ENCODE measurements around the gene NTRK2. TPM values are rescaled to one million over a fixed set of nuclear protein-coding genes. Genes with fewer than 3 reads are reported as not detected.

NTRK2 gene
- total and polyA plus RNA-seq, 10 of the 15 experiments (the other 5 are each of a cell fraction or from before 2014, with no cell fraction given), result 0.42 to 4.6 (median 0.65) TPM

- no peak for TF ChIP-seq MTA2 (IDR thresholded peaks at IDR 0.05; ENCODE audit: low read depth)
- no peak for TF ChIP-seq IKZF2 (IDR thresholded peaks at IDR 0.05)
- TF ChIP-seq BRCA1 (IDR thresholded peaks at IDR 0.05; ENCODE audit: low read depth, low read length), result no peak
- TF ChIP-seq SREBF1 (IDR thresholded peaks at IDR 0.05; ENCODE audit: low read length), result no peak
- no peak for TF ChIP-seq TBL1XR1 (IDR thresholded peaks at IDR 0.05; ENCODE audit: low read depth, low read length)
- TF ChIP-seq, protein P1, sequence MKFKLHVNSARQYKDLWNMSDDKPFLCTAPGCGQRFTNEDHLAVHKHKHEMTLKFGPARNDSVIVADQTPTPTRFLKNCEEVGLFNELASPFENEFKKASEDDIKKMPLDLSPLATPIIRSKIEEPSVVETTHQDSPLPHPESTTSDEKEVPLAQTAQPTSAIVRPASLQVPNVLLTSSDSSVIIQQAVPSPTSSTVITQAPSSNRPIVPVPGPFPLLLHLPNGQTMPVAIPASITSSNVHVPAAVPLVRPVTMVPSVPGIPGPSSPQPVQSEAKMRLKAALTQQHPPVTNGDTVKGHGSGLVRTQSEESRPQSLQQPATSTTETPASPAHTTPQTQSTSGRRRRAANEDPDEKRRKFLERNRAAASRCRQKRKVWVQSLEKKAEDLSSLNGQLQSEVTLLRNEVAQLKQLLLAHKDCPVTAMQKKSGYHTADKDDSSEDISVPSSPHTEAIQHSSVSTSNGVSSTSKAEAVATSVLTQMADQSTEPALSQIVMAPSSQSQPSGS (IDR thresholded peaks at IDR 0.05; ENCODE audit: low read length), result no peak
- no peak for TF ChIP-seq E4F1 (IDR thresholded peaks at IDR 0.05; ENCODE audit: borderline replicate concordance, partially characterized antibody)
- no peak for TF ChIP-seq KDM1A (IDR thresholded peaks at IDR 0.05; ENCODE audit: borderline replicate concordance)
- no peak for TF ChIP-seq SUZ12 (IDR thresholded peaks at IDR 0.05; ENCODE audit: unreplicated experiment)
- no peak for TF ChIP-seq ASH2L (IDR thresholded peaks at IDR 0.05; ENCODE audit: borderline replicate concordance, low read depth)
- TF ChIP-seq HCFC1 (IDR thresholded peaks at IDR 0.05; ENCODE audit: low read length), result no peak
- TSS peak; percentile 99 for BruUV-seq (replicated peaks)
- intact Hi-C loops (cut with micrococcal nuclease; ENCODE audit: unreplicated experiment), result loop anchor here (1.0 to 10.0 kb wide), 2 partner anchors 15 to 464 kb away; no protein-coding TSS in a partner anchor
- Histone ChIP-seq H3K9ac (ENCODE audit: control insufficient read depth, insufficient read depth, low read length) (peak overlapping the region; percentile 49; the same call in 1 of the 2 replicates), H3K4me3 (peak overlapping the region; percentile 4; the same call in 1 of the 2 replicates), H3K36me3 (ENCODE audit: control insufficient read depth in 2 of 2, insufficient read depth in 2 of 2, low read length in 1 of 2) (no peaks in the 10 kb centered on the region; a peak in 1 of 4 replicates), H4K20me1 (ENCODE audit: control insufficient read depth, insufficient read depth) (no peaks in the 10 kb centered on the region), H3K27ac (ENCODE audit: control insufficient read depth, insufficient read depth) (peak overlapping the region; percentile 82), H3K9me3 (replicated peaks; ENCODE audit: control insufficient read depth, insufficient read depth, low read length) (peaks cover 22% of the 10 kb centered on the region), H3K4me1 (ENCODE audit: control insufficient read depth, insufficient read depth, low read length) (peaks cover 27% of the 10 kb centered on the region), H3K27me3 (replicated peaks in 1 of 2; ENCODE audit: control insufficient read depth in 2 of 2, insufficient read depth in 2 of 2, low read length in 1 of 2) (no peaks in the 10 kb centered on the region), H3K79me2 (ENCODE audit: control insufficient read depth, insufficient read depth, low read length) (no peaks in the 10 kb centered on the region), H3K4me2 (ENCODE audit: control insufficient read depth, insufficient read depth) (peak overlapping the region; percentile 69), H2AFZ (ENCODE audit: control insufficient read depth, low read depth, low read length) (peak overlapping the region; percentile 71)
- WGBS (ENCODE audit: insufficient coverage, insufficient replicate concordance, low lambda C conversion rate, missing lambda C conversion rate), result 0% methylated on average over 1 of the region's 1 CpG
- CTCF ChIA-PET, result interaction anchor here (0.6 to 14.7 kb wide), 8 partner anchors 10 to 186 kb away, joined by 3 to 177 read pairs (median 4); no protein-coding TSS in a partner anchor
- FAIRE-seq (no peak), ATAC-seq (peak; percentile 7), DNase-seq (ENCODE audit: low read depth, low spot score) (no peak)
- POLR2A ChIA-PET, result interaction anchor here (1.4 to 1.9 kb wide), 4 partner anchors 10 to 56 kb away, joined by 4 to 10 read pairs (median 7); no protein-coding TSS in a partner anchor
- RAD21 ChIA-PET (ENCODE audit: unreplicated experiment), result interaction anchor here (1.1 to 7.9 kb wide), 8 partner anchors 9 to 64 kb away, joined by 3 to 101 read pairs (median 8); no protein-coding TSS in a partner anchor
- in situ Hi-C loops (cut with MboI), result loop anchor here (10.0 to 25.0 kb wide), 2 partner anchors 54 to 772 kb away; partner anchors contain the start of genes HNRNPK and RMI1
- SMC1A ChIA-PET (ENCODE audit: uncharacterized antibody, unreplicated experiment), result interaction anchor here (1.1 to 15.0 kb wide), 11 partner anchors 9 to 64 kb away, joined by 4 to 204 read pairs (median 8); no protein-coding TSS in a partner anchor
Observed at GRCh38 chr9:84758817-84759216, 89.3 kb downstream of the NTRK2 start.
